SK-N-SH (cell line): ENCODE data around the gene SFPQ. TPM values are rescaled to one million over a fixed set of nuclear protein-coding genes. Genes with fewer than 3 reads are reported as not detected.
A peak's percentile ranks its signal among the peaks of the same experiment; 100 is the strongest.

Experiments used
- CTCF ChIA-PET: fragments of 300-600, 350-600 bp; formaldehyde crosslinking; extraction: SDS; loops from one replicate; lab custom pipeline; 2021; lab: Yijun Ruan, JAX
- POLR2A ChIA-PET: fragments of 350-600 bp; sonication (Branson Sonifier 250); formaldehyde crosslinking; extraction: SDS; loops from one replicate; lab custom pipeline; 2020; ENCODE audit warnings: antibody characterized with exemption, inconsistent platforms; lab: Yijun Ruan, JAX
- DNase-seq: peaks from one replicate; pipeline ENCODE4 v3.0.0; 2012
- H2AFZ ChIP-seq: fragments of 200-600 bp; sonication (generic); 2 replicates; pipeline ENCODE4 v1.8.1; 2016; ENCODE audit warnings: antibody characterized with exemption, mild to moderate bottlenecking, low read depth
- H3F3A ChIP-seq: fragments of 200-600 bp; sonication (generic); replicated peaks from 2 replicates; pipeline ENCODE3; 2016; ENCODE audit warnings: antibody characterized with exemption, mild to moderate bottlenecking; ENCODE audit not compliant: insufficient read depth
- H3K27ac ChIP-seq, 2 experiments: fragments of 200-500 bp in 1 of 2; fragments of 200-600 bp in 1 of 2; sonication (Bioruptor generic) in 1 of 2; sonication (generic), shearing (Covaris generic) in 1 of 2; 2 replicates each; pipeline versions ENCODE4 v1.5.1 to v1.6.1; 2014 to 2016; ENCODE audit warnings: low read depth in 2 of 2, inconsistent platforms in 1 of 2, low read length in 1 of 2, mild to moderate bottlenecking in 1 of 2, mixed read lengths in 1 of 2
- H3K27me3 ChIP-seq: fragments of 200-600 bp; sonication (generic), shearing (Covaris generic); 2 replicates; pipeline ENCODE4 v1.6.1; 2016; ENCODE audit warnings: mixed run types; ENCODE audit not compliant: insufficient read depth
- H3K36me3 ChIP-seq, 2 experiments: fragments of 200-500 bp in 1 of 2; fragments of 200-600 bp in 1 of 2; sonication (Bioruptor generic) in 1 of 2; sonication (generic) in 1 of 2; replicated peaks in 1 of 2; 2 replicates each; pipeline versions ENCODE3 to v1.5.1; 2014 to 2016; ENCODE audit warnings: low read length in 1 of 2, mild to moderate bottlenecking in 1 of 2; ENCODE audit not compliant: insufficient read depth in 2 of 2, control insufficient read depth in 1 of 2
- H3K4me1 ChIP-seq, 2 experiments: fragments of 200-500 bp in 1 of 2; fragments of 200-600 bp in 1 of 2; sonication (Bioruptor generic) in 1 of 2; sonication (generic), shearing (Covaris generic) in 1 of 2; 2 replicates each; pipeline versions ENCODE4 v1.5.1 to v1.6.1; 2014 to 2016; ENCODE audit warnings: low read depth in 1 of 2, low read length in 1 of 2, mixed run types in 1 of 2; ENCODE audit not compliant: insufficient read depth in 2 of 2, control insufficient read depth in 1 of 2
- H3K4me2 ChIP-seq: fragments of 200-600 bp; sonication (generic), shearing (Covaris generic); 2 replicates; pipeline ENCODE4 v1.6.1; 2017; ENCODE audit warnings: mixed run types
- H3K4me3 ChIP-seq, 2 experiments: fragments of 200-500 bp in 1 of 2; fragments of 200-600 bp in 1 of 2; sonication (Bioruptor generic) in 1 of 2; sonication (generic), shearing (Covaris generic) in 1 of 2; 2 replicates each; pipeline versions ENCODE4 v1.5.1 to v1.8.1; 2014 to 2016; ENCODE audit warnings: low read depth in 2 of 2, inconsistent platforms in 1 of 2, low read length in 1 of 2, mild to moderate bottlenecking in 1 of 2, mixed read lengths in 1 of 2, moderate library complexity in 1 of 2
- H3K79me2 ChIP-seq: fragments of 200-600 bp; sonication (generic); 2 replicates; pipeline ENCODE4 v1.8.1; 2017; ENCODE audit warnings: mild to moderate bottlenecking; ENCODE audit not compliant: insufficient read depth
- H3K9ac ChIP-seq: fragments of 200-600 bp; sonication (generic); 2 replicates; pipeline ENCODE4 v1.6.1; 2017; ENCODE audit warnings: mixed run types
- H3K9me2 ChIP-seq: fragments of 200-600 bp; sonication (generic); 2 replicates; pipeline ENCODE4 v1.6.1; 2017; ENCODE audit warnings: mixed run types
- H3K9me3 ChIP-seq: fragments of 200-600 bp; sonication (generic); 2 replicates; pipeline ENCODE4 v1.6.1; 2017; ENCODE audit warnings: mixed run types, mild to moderate bottlenecking, moderate library complexity
- H4K20me1 ChIP-seq: fragments of 200-600 bp; sonication (generic); 2 replicates; pipeline ENCODE4 v1.6.1; 2017; ENCODE audit warnings: mild to moderate bottlenecking, mixed run types; ENCODE audit not compliant: insufficient read depth
- FOXM1 ChIP-seq: IDR thresholded peaks from 2 replicates; pipeline ENCODE4 v1.4.0; 2012; ENCODE audit warnings: low read depth, mild to moderate bottlenecking
- GATA2 ChIP-seq: sonication (generic); formaldehyde crosslinking; IDR thresholded peaks from 2 replicates; pipeline ENCODE4 v1.5.0; 2020; ENCODE audit warnings: mild to moderate bottlenecking, missing genetic modification reagents
- IRF3 ChIP-seq: fragments of 150-350 bp; IDR thresholded peaks from 2 replicates; pipeline ENCODE4 v1.6.1; 2016; ENCODE audit warnings: mild to moderate bottlenecking, low read depth, low read length
- JUND ChIP-seq: IDR thresholded peaks from 2 replicates; pipeline ENCODE4 v1.4.0; 2012
- MXI1 ChIP-seq: IDR thresholded peaks from 2 replicates; pipeline ENCODE4 v1.6.1; 2012; ENCODE audit warnings: mild to moderate bottlenecking, low read depth, low read length, improper control_type of control experiment
- NRF1 ChIP-seq: IDR thresholded peaks from 2 replicates; pipeline ENCODE4 v1.6.1; 2012; ENCODE audit warnings: low read depth, mild to moderate bottlenecking, low read length
- PBX3 ChIP-seq: IDR thresholded peaks from 2 replicates; pipeline ENCODE4; 2012
- SIN3A ChIP-seq: IDR thresholded peaks from 2 replicates; pipeline ENCODE4 v1.6.1; 2012; ENCODE audit warnings: low read depth, mild to moderate bottlenecking, low read length, moderate library complexity, borderline replicate concordance
- TAF1 ChIP-seq: IDR thresholded peaks from 2 replicates; pipeline ENCODE4 v1.6.1; 2012; ENCODE audit warnings: low read depth, mild to moderate bottlenecking, low read length, moderate library complexity, borderline replicate concordance
- TEAD4 ChIP-seq: IDR thresholded peaks from 2 replicates; pipeline ENCODE4 v1.4.0; 2012; ENCODE audit warnings: mild to moderate bottlenecking, borderline replicate concordance; ENCODE audit not compliant: insufficient read depth
- YY1 ChIP-seq: IDR thresholded peaks from 2 replicates; pipeline ENCODE4 v1.4.0; 2012; ENCODE audit warnings: low read depth, mild to moderate bottlenecking
- ZBTB33 ChIP-seq: IDR thresholded peaks from 2 replicates; pipeline ENCODE4 v1.4.0; 2012; ENCODE audit warnings: low read depth, borderline replicate concordance
- WGBS: methylation state at CpG from one replicate; pipeline ENCODE4 v1.1.6; 2017; ENCODE audit warnings: low lambda C conversion rate; 5-methylcytosine and 5-hydroxymethylcytosine counted together
- polyA plus RNA-seq, 3 experiments: library from polyadenylated mRNA; depleted of rRNA; stranded (reverse); fragments of >200 nt; gene quantifications; 2 replicates each; pipeline ENCODE4 v1.2.3, GENCODE V29; 2012
- TF ChIP-seq, protein P1 (sequence below): IDR thresholded peaks from 2 replicates; pipeline ENCODE4 v1.4.0; 2012; ENCODE audit warnings: low read depth, borderline replicate concordance

Gene SFPQ
- polyA plus RNA-seq, 1 of the 3 experiments (the other 2 are of a cell fraction), result 85.6 TPM

GRCh38 chr1:35211120-35211414, 18.1 kb upstream of the SFPQ start:
- H3K9me3 ChIP-seq, result no peaks in the 10 kb centered on the region
- H3K4me1 ChIP-seq, result no peaks in the 10 kb centered on the region
- no peak for DNase-seq
- H3K9ac ChIP-seq, result no peak overlapping the region
- no peaks in the 10 kb centered on the region for H4K20me1 ChIP-seq
- no peak overlapping the region for H3K4me3 ChIP-seq
- no peak overlapping the region for H3K27ac ChIP-seq
- no peak overlapping the region for H3K4me2 ChIP-seq
- ChIA-PET POLR2A (no interaction called here), CTCF (interaction anchor here (1.0 to 1.4 kb wide), 2 partner anchors 9 to 354 kb away, joined by 4 to 5 read pairs; no protein-coding TSS in a partner anchor)
- H3K79me2 ChIP-seq, result no peaks in the 10 kb centered on the region
- TF ChIP-seq IRF3, result no peak
- no peak for TF ChIP-seq YY1
- no peak for TF ChIP-seq FOXM1
- TF ChIP-seq TAF1, result no peak
- TF ChIP-seq TEAD4, result no peak
- no peak for TF ChIP-seq ZBTB33
- TF ChIP-seq, protein P1, sequence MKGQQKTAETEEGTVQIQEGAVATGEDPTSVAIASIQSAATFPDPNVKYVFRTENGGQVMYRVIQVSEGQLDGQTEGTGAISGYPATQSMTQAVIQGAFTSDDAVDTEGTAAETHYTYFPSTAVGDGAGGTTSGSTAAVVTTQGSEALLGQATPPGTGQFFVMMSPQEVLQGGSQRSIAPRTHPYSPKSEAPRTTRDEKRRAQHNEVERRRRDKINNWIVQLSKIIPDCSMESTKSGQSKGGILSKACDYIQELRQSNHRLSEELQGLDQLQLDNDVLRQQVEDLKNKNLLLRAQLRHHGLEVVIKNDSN, result no peak
- TF ChIP-seq MXI1, result no peak
- TF ChIP-seq GATA2 (CRISPR knock-in tag), result no peak
- TF ChIP-seq SIN3A, result no peak
- no peak for TF ChIP-seq NRF1
- TF ChIP-seq PBX3, result no peak
- TF ChIP-seq JUND, result no peak
- TF ChIP-seq, all 33 proteins: peak for 0
- H3K36me3 ChIP-seq, result no peaks in the 10 kb centered on the region
- H3F3A ChIP-seq, result no peaks in the 10 kb centered on the region
- no peaks in the 10 kb centered on the region for H3K9me2 ChIP-seq
- H2AFZ ChIP-seq, result 0 out of 2 replicates have a peak overlapping the region, but pooled peaks have one; percentile 14
- no peaks in the 10 kb centered on the region for H3K27me3 ChIP-seq
- WGBS, result 83% methylated on average over 1 of the region's 1 CpG
